ENCODE data around the gene ATOX1.
A peak's percentile ranks its signal among the peaks of the same experiment; 100 is the strongest.
"Not testable (repeated sequence)": the region's sequence is repeated elsewhere in the genome, so short reads cannot be mapped to it uniquely, and the experiment has no call there.

The ATOX1 gene

GRCh38 chr5:151758430-151759241 lies at the start of gene ATOX1:
ATOX1 (minus strand) TSS chr5:151758631; CDS start chr5:151758551, 80 bp downstream.
- intact Hi-C loops (cut with DNase I), result loop anchor here (1.0 kb wide), 1 partner anchor 13 kb away; the partner anchor contains the start of gene G3BP1
- peak; percentile 87 to 99 (median 94) for DNase-seq

DNA sequence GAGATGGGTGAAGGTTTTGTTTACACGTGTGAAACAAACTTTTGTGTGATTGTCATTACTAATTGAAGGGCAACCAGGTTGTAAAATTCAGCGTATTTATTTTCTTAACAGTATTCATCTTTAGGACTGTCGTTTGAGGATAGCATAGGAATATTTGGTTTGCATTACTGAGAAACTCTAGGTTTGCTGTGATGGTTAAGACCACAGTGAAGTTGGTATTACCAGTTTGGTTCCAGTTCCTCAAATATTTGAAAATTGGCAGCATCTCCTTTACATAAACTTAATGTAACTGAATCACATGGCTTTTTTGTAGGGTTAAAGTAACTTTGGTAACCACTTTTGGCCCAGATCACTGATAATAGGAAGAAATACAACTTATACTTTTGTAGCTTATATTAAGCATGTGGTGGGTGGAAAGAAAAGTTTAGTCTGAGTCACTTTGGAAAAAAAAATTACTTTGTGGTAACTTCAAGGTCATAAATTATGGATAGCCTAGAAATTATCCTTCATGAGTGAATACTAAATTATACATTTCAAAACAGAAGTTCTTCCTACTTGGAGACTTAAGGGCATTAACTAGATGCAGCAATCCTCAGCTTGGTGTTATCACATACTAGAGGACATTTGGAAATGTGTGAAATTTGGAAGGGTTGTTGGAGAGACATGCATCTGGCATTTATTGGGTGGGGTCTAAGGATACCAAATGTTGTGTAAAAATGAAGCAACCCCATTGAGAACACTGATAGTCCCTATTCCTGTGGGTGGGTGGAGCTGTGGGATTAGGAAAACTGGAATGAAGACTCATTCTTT lies 47.2 kb upstream of the ATOX1 start:
- intact Hi-C loops (cut with DNase I), result no loop called here
- no peak for DNase-seq

- intact Hi-C loops (cut with DNase I), result no loop called here
- no peak for DNase-seq
These were observed 42.1 kb upstream of the ATOX1 start for GRCh38 chr5:151800532-151800931.

DNA sequence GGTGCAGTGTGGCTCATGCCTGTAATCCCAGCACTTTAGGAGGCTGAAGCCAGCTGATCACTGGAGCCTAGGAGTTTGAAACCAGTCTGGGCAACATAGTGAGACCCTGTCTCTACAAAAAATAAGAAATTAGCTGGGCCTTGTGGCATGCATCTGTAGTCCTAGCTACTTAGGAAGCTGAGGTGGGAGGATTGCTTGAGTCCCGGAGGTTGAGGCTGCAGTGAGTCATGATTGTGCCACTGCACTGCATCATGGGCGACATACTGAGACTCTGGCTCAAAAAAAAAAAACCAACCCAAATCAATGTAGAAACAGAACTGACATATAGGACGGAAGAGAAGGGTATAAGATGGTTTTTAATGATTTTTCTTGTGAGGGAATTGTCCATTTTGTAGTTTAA lies 41.0 kb upstream of the ATOX1 start:
- intact Hi-C loops (cut with DNase I), result no loop called here
- no peak for DNase-seq

- intact Hi-C loops (cut with DNase I), result no loop called here
- DNase-seq, result no peak
These were observed 40.2 kb upstream of the ATOX1 start for GRCh38 chr5:151798674-151799073.

- intact Hi-C loops (cut with DNase I), result no loop called here
- DNase-seq, result no peak
These were observed 37.0 kb upstream of the ATOX1 start for GRCh38 chr5:151795426-151795825.

DNA sequence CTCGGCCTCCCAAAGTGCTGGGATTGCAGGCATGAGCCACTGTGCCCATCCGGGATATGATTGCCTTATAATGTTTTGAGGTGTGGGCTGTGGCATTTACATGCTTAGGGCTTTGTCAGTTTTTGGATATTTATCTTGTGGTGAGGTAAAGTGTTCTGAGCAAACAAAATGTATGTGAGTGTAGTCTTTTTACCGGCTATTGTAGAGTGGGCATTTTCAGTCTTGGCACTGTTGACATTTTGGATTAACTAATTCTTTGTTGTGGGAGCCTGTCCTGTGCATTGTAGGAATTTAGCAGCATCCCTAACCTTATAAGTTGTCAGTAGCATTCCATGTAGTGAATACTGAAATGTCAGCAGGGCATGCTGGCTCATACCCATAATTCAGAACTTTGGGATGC lies 34.9 kb upstream of the ATOX1 start:
- intact Hi-C loops (cut with DNase I), result no loop called here
- DNase-seq, result no peak

DNA sequence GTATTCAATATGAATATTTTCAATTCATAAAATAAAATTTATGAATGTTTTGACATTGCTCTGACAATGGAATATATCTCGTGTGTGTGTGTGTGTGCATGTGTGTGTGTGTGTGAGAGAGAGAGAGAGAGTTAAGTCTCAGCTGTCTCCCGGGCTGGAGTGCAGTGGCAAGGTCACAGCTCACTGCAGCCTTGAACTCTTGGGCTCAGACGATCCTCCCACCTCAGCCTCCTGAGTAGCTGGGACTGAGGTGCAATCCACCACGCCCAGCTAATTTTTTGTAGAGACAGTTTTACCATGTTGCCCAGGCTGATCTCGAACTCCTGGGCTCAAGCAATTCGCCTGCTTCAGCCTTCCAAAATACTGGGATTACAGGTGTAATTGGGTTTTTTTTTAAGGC lies 29.4 kb upstream of the ATOX1 start:
- DNase-seq, result no peak
- intact Hi-C loops (cut with DNase I), result no loop called here

- no peak for DNase-seq
- intact Hi-C loops (cut with DNase I), result no loop called here
These were observed 28.0 kb upstream of the ATOX1 start for GRCh38 chr5:151786468-151786867.

DNA sequence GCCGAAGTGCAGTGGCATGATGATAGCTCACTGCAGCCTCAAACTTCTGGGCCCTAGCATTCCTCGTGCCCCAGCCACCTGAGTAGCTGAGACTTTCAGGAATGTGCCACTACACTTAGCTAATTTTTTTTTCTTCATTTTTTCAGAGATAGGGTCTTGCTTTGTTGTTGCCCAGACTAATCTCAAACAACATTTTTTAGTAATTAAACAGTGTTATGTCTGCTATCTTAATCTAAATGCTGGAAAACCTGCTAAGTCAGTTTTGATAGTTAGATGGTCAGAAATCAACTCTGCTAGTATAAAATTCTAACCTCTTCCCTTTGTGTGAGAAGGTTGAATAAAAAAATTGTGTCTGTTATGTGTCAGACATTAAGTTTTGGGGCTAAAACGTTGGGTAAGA lies 25.7 kb upstream of the ATOX1 start:
- intact Hi-C loops (cut with DNase I), result no loop called here
- DNase-seq, result no peak

GRCh38 chr5:151783664-151784063 lies 25.2 kb upstream of the ATOX1 start:
- peak in 1 of 10 donors; percentile 47 for DNase-seq

GRCh38 chr5:151781201-151781600 lies 22.8 kb upstream of the ATOX1 start:
- no peak for DNase-seq
- intact Hi-C loops (cut with DNase I), result no loop called here

More at GRCh38 chr5:151783664-151784063, 25.2 kb upstream of the ATOX1 start:
- intact Hi-C loops (cut with DNase I), result not testable (repeated sequence)

DNA sequence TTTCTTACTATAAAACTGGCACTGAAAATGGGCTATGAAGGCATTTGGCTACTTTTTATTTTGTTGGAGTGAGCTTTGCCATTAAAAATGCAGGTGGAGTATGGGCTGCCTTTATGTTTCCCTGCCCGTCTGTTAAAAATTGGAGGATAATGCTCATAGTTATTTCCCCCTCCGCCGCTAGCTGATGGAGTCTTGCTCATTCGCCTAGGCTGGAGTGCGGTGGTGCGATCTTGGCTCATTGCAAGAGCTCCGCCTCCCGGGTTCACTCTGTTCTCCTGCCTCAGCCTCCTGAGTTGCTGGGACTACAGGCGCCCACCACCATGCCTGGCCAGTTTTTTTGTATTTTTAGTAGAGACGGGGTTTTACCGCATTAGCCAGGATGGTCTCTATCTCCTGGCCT lies 21.9 kb upstream of the ATOX1 start:
- intact Hi-C loops (cut with DNase I), result no loop called here
- DNase-seq, result no peak

DNA sequence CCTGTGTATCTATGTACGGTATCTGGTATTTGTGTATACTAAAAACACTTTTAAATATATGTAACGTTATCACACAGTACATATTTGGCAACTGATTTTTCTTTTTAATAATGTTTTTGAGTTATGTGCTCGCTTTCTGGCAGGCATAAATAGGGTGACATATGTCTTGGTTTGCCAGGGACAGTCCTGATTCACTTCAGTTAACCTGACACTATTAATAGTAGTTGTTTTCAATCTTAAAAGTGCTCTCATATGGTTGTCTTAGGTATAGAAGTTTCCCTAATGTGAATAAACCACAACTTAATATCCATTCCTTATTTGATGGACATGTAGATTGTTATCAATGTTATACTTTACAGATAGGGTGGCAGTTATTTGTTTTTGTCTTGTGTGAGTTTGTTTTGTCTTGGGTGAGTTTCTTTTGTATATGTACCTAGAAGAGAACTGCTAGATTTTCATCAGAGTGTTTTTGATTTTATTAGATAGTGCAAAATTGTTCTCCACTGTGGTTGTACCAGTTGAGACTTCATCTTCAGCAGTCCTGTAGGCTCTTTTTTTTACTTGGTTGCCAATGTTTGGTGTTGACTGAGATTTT lies 21.2 kb upstream of the ATOX1 start:
- no peak for DNase-seq
- intact Hi-C loops (cut with DNase I), result no loop called here

DNA sequence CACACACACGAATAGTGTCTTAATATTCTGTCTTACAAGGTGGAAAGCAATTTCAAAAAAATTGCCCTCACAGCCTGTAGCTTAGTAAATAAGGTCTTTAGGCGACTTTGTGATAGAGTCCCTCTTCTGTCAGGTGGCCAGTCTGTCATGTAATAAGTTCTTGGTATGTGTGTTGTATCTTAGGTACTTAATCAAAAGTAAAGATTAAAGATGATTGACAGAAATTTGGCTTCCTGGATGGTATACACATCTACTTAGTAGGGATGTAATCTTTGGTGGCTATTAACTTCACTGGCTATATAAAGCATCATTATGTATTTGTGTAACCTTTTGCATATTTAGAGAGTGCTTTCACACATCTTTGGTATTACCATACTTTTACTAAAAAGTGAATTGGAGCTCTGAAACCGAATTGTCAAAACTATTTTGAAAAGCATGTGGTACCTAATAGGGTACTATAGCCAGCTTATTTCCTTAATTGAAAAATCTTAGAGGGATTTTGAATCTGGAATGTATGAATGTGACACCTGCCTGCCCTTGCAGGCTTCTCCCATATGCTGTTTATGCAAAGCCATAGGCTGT lies 16.7 kb upstream of the ATOX1 start:
- intact Hi-C loops (cut with DNase I), result no loop called here
- no peak for DNase-seq

GRCh38 chr5:151773951-151774350 lies 15.5 kb upstream of the ATOX1 start:
- intact Hi-C loops (cut with DNase I), result no loop called here
- no peak for DNase-seq

DNA sequence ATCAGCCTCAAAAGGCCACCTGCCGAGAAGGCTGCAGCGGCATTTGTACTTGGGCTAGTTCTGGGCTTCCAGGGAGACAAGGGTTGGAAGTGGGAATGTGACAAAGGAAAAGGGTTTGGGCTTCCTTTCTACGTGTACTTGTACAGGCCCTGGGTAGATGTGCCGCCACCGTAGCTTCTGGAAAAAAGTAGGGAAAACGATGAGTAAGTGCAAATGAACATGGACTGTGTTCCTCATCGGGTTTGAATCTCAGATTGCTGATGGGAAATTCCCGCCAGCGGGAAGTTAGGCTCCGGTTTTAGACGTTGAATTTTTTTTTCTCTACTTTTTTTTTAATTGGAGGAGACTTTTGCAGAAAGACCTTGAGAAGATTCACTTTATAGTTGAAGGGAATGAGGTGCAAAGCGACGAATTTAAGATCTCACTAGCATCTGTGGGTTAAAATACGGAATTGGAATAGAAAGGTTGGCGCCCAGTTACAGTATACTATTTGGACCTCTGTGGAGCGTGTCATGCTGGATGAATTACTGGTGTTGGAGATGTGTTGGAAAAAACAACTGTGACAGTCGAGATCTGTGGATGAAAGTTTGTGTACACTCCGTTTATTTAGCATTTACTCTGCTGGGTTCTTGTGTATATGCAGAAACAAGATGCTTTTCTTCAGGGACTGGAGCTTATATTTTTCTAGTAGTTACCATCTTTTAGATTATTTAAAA lies 14.6 kb upstream of the ATOX1 start:
- intact Hi-C loops (cut with DNase I), result no loop called here
- DNase-seq, result peak in 2 of 10 donors; percentile 12 to 17

DNA sequence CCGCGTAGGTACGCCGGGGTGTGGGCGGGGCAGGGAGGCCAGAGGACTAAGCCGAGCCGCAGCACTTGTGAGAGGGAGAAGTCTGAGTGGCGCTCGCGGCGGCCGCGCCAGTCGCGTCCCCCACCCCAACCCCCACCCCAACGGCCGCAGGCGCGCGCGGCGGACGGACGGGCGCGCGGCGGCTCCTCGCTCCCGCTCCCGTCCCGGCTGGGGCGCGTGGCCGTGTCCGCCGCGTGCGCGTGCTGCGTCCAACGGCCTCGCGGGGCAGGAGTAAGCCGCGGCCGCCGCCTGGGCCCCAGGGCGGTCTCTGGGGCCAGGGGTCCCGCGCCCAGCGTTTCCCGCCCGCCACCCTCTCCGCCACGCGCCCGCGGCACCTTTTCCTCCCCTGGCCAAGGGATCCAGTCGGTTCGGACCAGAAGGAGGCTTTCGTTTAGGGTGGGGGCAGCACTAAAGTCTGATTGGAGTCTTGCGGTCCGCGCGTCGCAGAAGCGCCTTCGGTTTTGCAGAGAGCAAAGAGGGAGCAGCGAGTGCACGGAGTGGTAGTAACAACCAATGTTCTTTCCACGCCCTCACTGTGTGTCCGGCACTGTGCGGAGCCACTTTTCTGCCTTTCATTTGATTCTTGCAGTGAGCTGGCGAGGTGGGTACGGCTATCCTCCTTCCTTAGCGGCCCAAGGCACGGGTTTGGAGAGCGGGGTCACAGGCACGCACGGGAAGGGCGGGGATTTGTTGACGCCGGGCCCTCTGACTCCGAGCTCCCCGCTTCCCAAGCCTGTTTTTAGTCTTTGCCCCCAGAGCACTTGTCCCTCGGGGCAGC lies 13.8 kb upstream of the ATOX1 start:
- peak in 7 of 10 donors; percentile 19 to 84 (median 27) for DNase-seq
- intact Hi-C loops (cut with DNase I), result no loop called here

Measured in posterior cingulate gyrus (tissue), 11 donors.